HG03469 (cell line): ENCODE measurements around the gene RBBP8NL.
"Not testable (repeated sequence)": the region's sequence is repeated elsewhere in the genome, so short reads cannot be mapped to it uniquely, and the experiment has no call there.

Source experiments
- ATAC-seq: cut with Tn5 transposase; IDR thresholded peaks from one replicate; pipeline ENCODE4 v1.9.1; 2021; ENCODE audit warnings: mild to moderate bottlenecking, moderate library complexity, moderate number of reproducible peaks; ENCODE audit not compliant: unreplicated experiment

The RBBP8NL gene

DNA sequence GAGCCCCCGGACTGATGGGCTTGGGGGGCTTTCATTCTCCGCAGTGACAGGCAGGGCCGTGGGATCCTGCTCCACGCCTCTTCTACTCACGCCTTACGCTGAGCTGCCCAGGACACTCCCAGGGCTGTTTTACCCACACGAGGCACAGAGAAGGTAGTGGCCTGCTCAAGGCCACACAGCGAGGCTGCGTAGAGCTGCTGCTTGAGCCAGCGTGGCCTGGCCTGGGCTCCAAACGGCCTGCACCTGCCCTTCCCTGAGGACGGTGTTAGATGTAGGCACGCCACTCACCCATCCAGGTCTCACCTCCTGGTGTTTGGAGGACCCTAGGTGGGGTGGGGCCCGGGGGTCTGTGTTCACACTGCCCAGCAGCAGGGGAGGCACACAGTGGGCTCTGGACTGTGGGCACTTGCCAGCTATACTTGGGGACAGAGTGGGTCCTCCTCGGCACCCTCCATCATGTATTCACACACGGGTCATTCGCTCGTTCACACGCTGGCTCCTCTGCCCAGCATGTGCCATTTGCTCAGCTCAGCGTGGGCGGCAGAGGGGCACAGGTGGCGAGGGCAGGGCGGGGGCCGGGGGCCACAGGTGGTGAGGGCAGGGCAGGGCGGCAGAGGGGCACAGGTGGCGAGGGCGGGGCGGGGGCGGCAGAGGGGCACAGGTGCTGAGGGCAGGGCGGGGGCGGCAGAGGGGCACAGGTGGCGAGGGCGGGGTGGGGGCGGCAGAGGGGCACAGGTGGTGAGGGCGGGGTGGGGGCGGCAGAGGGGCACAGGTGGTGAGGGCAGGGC, 18.4 kb upstream of the RBBP8NL start:
- no peak for ATAC-seq

- ATAC-seq: no peak
Observed at GRCh38 chr20:62444286-62444685, 16.9 kb upstream of the RBBP8NL start.

DNA sequence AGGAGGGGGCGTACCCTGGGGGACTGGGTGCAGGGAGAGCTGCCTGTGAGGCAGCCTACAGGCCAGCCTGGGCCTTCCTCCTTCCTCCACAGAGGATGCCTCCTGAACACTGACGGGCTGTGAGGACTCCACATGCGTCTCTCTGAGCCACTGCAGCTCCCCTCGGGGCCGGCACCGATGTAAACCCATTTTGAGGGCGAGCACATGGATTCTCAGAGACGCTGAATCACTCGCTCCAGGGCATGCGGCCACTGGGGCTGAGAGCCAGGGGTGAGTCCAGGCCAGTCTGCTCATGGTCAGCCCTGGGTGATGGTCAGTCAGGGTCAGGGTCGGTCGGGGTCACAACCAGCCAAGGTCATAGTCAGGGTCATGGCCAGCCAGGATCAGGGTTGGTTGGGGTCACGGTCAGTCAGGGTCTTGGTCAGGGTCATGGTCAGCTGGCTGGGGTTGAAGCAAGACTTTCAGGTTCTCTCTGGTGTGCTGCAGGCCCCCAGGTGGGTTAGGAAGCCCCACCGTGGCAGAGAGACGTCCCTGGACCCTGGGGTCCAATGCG, 14.7 kb upstream of the RBBP8NL start:
- ATAC-seq: no peak

- ATAC-seq: no peak
Observed at GRCh38 chr20:62439218-62439617, 11.9 kb upstream of the RBBP8NL start.

- no peak for ATAC-seq
Observed at GRCh38 chr20:62437927-62438326, 10.6 kb upstream of the RBBP8NL start.

- no peak for ATAC-seq
Observed at GRCh38 chr20:62437496-62437895, 10.2 kb upstream of the RBBP8NL start.

- no peak for ATAC-seq
Observed at GRCh38 chr20:62436692-62437091, 9.4 kb upstream of the RBBP8NL start.

DNA sequence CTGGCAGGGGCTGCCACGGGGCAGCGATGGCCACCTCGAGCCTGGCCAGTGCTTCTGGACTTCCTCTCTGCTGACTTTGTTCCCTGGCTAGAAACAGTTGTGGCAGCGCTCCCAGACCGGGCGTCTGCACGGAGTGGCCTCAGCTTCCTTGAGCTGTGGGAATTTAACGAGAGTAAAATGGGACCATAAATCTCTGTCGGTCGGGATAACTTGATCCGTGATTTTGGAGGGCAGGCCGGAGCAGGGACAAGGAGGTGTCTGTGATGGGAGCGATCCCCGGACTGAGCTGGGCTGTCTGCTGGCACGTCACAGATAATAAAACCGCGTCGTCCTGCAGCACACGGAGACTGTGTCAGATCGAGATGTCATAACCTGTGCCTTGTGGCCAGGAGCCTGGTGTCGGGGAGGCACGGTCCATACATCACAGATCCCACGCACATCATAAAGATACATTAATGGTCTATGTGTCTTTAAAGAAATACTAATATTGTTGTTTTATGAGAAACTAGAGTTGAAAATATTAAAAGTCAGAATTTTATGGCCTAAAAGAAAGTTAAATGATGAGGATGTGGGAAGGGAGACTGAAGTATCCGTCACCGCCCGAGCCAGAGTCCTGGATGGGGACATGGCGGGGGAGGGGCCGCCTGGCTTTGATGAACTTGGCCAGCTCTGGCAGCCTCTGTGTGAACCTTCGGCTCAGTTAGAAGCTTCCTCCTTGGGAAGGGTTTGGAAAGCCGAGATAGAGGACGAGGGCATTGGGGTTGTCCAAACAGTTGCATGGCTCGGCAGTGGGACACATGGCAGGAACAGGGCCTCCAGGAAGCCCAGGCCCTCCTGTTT, 6.5 kb upstream of the RBBP8NL start:
- no peak for ATAC-seq

- no peak for ATAC-seq
Observed at GRCh38 chr20:62430866-62431447, 3.6 kb upstream of the RBBP8NL start.

GRCh38 chr20:62430311-62430853, 3.0 kb upstream of the RBBP8NL start:
- ATAC-seq: no peak

- ATAC-seq: no peak
Observed at GRCh38 chr20:62429455-62430310, 2.3 kb upstream of the RBBP8NL start.

DNA sequence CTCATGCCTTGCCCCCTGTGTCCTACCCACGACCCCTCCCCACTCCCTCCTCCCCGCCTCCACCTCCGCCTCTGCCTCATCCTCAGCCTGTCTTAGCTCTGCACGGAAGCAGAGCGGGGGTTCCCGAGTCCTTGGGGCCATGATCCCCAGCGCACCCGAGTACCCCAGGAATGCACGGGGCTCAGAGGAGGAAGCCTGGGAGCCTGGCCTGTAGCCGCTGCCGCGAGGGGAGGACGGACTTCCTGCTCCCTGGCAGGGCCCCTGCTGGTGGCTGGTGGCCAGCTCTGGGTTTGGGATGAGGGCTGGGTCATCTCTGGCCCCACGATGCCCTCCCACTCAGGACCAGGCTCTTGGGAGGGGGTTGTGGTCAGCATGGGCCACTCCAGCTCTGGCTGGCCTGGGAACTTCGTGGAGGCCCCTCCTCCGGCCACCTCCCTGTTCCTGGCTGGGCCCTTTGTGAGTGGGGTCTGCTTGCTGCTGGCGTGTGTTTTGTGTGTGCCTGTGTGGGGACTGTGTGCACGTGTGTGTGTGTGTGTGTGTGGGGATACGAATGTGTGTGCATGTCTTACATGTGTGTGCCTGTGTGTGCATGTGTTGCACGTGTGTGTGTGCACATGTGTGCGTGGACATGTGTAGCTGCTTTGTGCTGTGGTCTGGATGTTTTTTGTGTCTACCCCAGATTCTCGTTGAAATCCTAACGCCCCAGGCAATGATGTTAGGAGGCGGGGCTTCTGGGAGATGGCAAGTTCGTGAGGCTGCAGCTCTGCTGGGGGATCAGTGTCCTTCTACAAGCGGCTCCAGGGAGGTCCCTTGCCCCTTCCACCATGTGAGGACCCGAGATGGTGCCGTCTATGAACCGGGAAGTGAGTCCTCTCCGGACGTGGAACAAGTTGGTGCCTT, 1.3 kb upstream of the RBBP8NL start:
- no peak for ATAC-seq

GRCh38 chr20:62428002-62428372, 648 bp upstream of the RBBP8NL start:
- ATAC-seq: no peak

- ATAC-seq: no peak
Observed at GRCh38 chr20:62426699-62427131, 624 bp downstream of the RBBP8NL start.

- ATAC-seq: not testable (repeated sequence)
Observed at GRCh38 chr20:62426059-62426348, 1.3 kb downstream of the RBBP8NL start.

GRCh38 chr20:62425281-62426058, 1.9 kb downstream of the RBBP8NL start:
- no peak for ATAC-seq

GRCh38 chr20:62424249-62425107, 2.9 kb downstream of the RBBP8NL start:
- no peak for ATAC-seq

DNA sequence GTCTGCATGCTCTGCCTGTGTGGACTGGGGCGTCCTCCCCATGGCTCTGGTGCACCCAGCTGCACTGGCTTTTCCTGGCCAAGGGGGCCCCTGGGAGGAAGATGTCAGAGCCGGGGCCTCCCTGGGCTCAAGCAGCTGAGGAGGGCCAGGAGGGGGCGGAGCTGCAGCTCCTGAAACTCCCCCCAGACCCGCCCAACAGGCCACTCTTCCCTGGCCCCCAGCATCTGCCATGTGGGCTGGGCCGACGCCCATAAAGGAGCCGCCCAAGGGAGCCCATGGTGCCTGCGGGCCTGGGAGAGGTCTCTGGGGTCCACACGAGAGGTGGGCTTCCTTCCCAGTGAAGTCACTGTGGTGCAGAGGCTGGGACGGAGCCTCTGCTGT, 4.0 kb downstream of the RBBP8NL start:
- no peak for ATAC-seq
